Measurements from ENCODE around the gene ATP2B2. TPM values are rescaled to one million over a fixed set of nuclear protein-coding genes. Genes with fewer than 3 reads are reported as not detected.

The ATP2B2 gene
- total RNA-seq, 2 experiments from 2014 or later = 0.06 TPM; not detected in 1

DNA sequence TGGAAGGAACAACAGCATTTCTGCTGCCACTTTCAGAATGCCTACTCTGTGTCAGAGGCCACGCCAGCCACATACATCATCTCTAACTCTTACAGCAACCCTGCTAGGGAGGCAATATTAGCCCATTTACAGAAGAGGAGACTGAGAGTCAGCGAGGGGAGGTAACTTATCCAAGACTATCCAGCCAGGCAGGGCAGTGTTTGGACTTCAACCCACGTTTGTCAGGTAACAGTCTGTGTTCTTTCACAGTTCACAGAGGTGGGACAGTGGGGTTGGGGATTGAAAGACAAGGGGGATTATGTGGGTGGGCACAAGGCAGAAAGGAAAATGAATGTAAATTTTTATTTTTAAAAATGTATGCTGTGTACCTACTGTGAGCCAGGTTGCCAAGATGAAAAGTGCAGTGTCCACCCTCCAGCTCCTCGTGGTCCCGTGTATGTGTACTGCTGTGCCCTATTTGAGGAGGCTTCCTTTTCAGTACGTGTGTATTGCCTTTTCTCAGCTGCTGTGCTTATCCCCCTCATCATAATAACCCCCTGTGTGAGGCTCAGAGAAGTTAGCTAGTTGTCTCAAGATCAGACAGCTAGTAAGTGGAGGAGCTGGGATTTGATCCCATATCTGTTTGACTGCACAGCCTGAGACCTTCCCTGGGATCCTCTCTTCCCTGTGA is 16.5 kb upstream of the ATP2B2 start:
- H4K20me1 ChIP-seq (ENCODE audit: insufficient read depth, low read length) = no peaks in the 10 kb centered on the region
- H3K9me3 ChIP-seq (ENCODE audit: low read length) = no peaks in the 10 kb centered on the region
- H3K4me1 ChIP-seq (ENCODE audit: insufficient read depth, low read length, poor library complexity, severe bottlenecking) = no peaks in the 10 kb centered on the region
- no peak overlapping the region for H3K27ac ChIP-seq (ENCODE audit: low read depth, low read length, poor library complexity, severe bottlenecking)
- DNase-seq (ENCODE audit: low spot score) = no peak
- ChIA-PET CTCF (ENCODE audit: unreplicated experiment) (interaction anchor here (1.0 kb wide), 1 partner anchor 178 kb away, joined by 4 read pairs; no protein-coding TSS in a partner anchor), POLR2A (no interaction called here)
- no peak overlapping the region for H2AFZ ChIP-seq (ENCODE audit: low read length)
- intact Hi-C loops (cut with micrococcal nuclease; ENCODE audit: unreplicated experiment) = loop anchor here (2.0 kb wide), 1 partner anchor 177 kb away; no protein-coding TSS in a partner anchor
- H3K9me2 ChIP-seq (ENCODE audit: insufficient read depth, low read length) = no peaks in the 10 kb centered on the region
- no peak for TF ChIP-seq EZH2phosphoT487 (IDR thresholded peaks at IDR 0.05; ENCODE audit: borderline replicate concordance, low read depth, low read length)
- H3K79me2 ChIP-seq (ENCODE audit: insufficient read depth, low read depth, low read length) = no peaks in the 10 kb centered on the region
- H3K4me2 ChIP-seq (ENCODE audit: low read length) = no peak overlapping the region
- BruUV-seq (replicated peaks) = no TSS peak
- H3K36me3 ChIP-seq (ENCODE audit: insufficient read depth, low read length) = no peaks in the 10 kb centered on the region
- no peak overlapping the region for H3K4me3 ChIP-seq (ENCODE audit: low read depth, low read length, poor library complexity, severe bottlenecking)

DNA sequence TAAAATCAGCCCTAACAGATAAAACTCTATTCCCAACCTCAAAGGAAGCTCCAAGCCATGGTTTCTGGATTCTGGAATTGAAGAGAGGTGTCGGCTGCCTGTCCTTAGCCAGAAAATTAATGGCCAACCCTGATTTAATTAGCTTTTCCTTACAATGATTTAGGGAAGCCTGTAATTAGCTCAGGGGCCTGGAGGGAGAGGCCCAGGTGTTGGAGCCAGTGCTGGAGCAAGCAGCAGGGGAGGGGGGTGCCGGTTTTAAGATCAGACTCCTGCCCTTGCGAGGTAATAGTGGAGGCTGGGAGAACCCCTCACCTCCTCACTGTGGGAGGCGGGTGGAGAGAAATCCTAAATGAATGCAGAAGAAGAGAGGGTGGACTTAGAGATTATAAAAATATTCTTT is 14.7 kb upstream of the ATP2B2 start:
- Histone ChIP-seq H3K4me2 (ENCODE audit: low read length) (no peak overlapping the region), H4K20me1 (ENCODE audit: insufficient read depth, low read length) (no peaks in the 10 kb centered on the region), H3K36me3 (ENCODE audit: insufficient read depth, low read length) (no peaks in the 10 kb centered on the region), H3K4me1 (ENCODE audit: insufficient read depth, low read length, poor library complexity, severe bottlenecking) (no peaks in the 10 kb centered on the region), H3K27ac (ENCODE audit: low read depth, low read length, poor library complexity, severe bottlenecking) (no peak overlapping the region), H3K9me2 (ENCODE audit: insufficient read depth, low read length) (no peaks in the 10 kb centered on the region), H2AFZ (ENCODE audit: low read length) (no peak overlapping the region), H3K4me3 (ENCODE audit: low read depth, low read length, poor library complexity, severe bottlenecking) (no peak overlapping the region), H3K79me2 (ENCODE audit: insufficient read depth, low read depth, low read length) (no peaks in the 10 kb centered on the region), H3K9me3 (ENCODE audit: low read length) (no peaks in the 10 kb centered on the region)
- no TSS peak for BruUV-seq (replicated peaks)
- ChIA-PET CTCF (ENCODE audit: unreplicated experiment) (no interaction called here), POLR2A (no interaction called here)
- no peak for TF ChIP-seq EZH2phosphoT487 (IDR thresholded peaks at IDR 0.05; ENCODE audit: borderline replicate concordance, low read depth, low read length)
- TF ChIP-seq, protein P1, sequence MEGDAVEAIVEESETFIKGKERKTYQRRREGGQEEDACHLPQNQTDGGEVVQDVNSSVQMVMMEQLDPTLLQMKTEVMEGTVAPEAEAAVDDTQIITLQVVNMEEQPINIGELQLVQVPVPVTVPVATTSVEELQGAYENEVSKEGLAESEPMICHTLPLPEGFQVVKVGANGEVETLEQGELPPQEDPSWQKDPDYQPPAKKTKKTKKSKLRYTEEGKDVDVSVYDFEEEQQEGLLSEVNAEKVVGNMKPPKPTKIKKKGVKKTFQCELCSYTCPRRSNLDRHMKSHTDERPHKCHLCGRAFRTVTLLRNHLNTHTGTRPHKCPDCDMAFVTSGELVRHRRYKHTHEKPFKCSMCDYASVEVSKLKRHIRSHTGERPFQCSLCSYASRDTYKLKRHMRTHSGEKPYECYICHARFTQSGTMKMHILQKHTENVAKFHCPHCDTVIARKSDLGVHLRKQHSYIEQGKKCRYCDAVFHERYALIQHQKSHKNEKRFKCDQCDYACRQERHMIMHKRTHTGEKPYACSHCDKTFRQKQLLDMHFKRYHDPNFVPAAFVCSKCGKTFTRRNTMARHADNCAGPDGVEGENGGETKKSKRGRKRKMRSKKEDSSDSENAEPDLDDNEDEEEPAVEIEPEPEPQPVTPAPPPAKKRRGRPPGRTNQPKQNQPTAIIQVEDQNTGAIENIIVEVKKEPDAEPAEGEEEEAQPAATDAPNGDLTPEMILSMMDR (conservative IDR thresholded peaks at IDR 0.05; ENCODE audit: low read length) = no peak
- intact Hi-C loops (cut with micrococcal nuclease; ENCODE audit: unreplicated experiment) = no loop called here
- DNase-seq (ENCODE audit: low spot score) = no peak

DNA sequence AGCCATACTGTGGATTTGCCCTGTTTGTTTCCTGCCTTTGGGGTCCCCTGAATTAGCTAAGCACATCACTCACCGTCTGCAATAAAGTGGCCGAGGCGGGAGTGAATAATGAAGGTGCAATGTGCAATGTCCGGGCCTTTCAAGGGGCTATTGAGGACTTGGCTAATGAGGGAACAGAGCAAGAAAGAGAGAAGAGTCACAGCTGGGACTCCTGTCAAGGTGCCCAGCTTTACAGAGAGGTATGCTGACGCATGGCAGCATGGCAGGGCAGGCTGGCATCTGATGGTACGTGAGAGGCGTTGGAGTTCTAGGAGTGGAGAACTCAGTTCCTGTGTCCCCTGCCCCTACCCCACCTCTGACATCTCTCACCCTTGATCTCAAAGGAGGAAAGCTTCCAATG is 13.8 kb upstream of the ATP2B2 start:
- H3K79me2 ChIP-seq (ENCODE audit: insufficient read depth, low read depth, low read length) = no peaks in the 10 kb centered on the region
- no peak for DNase-seq (ENCODE audit: low spot score)
- no peak for TF ChIP-seq EZH2phosphoT487 (IDR thresholded peaks at IDR 0.05; ENCODE audit: borderline replicate concordance, low read depth, low read length)
- TF ChIP-seq, protein P1 (conservative IDR thresholded peaks at IDR 0.05; ENCODE audit: low read length) = no peak
- no peaks in the 10 kb centered on the region for H3K9me2 ChIP-seq (ENCODE audit: insufficient read depth, low read length)
- H4K20me1 ChIP-seq (ENCODE audit: insufficient read depth, low read length) = no peaks in the 10 kb centered on the region
- BruUV-seq (replicated peaks) = no TSS peak
- CTCF ChIA-PET (ENCODE audit: unreplicated experiment) = no interaction called here
- H2AFZ ChIP-seq (ENCODE audit: low read length) = no peak overlapping the region
- intact Hi-C loops (cut with micrococcal nuclease; ENCODE audit: unreplicated experiment) = no loop called here
- no peaks in the 10 kb centered on the region for H3K9me3 ChIP-seq (ENCODE audit: low read length)
- no peak overlapping the region for H3K4me2 ChIP-seq (ENCODE audit: low read length)
- no peak overlapping the region for H3K27ac ChIP-seq (ENCODE audit: low read depth, low read length, poor library complexity, severe bottlenecking)
- H3K4me1 ChIP-seq (ENCODE audit: insufficient read depth, low read length, poor library complexity, severe bottlenecking) = no peaks in the 10 kb centered on the region
- H3K4me3 ChIP-seq (ENCODE audit: low read depth, low read length, poor library complexity, severe bottlenecking) = no peak overlapping the region
- POLR2A ChIA-PET = no interaction called here
- no peaks in the 10 kb centered on the region for H3K36me3 ChIP-seq (ENCODE audit: insufficient read depth, low read length)
